IMR-90 (cell line): ENCODE results near the gene TCF4. TPM values are rescaled to one million over a fixed set of nuclear protein-coding genes. Genes with fewer than 3 reads are reported as not detected.

Source experiments
- ATAC-seq: fragments of 200-7000 bp; cut with Tn5 transposase; 2 replicates; pipeline ENCODE4 v1.9.1; 2020; ENCODE audit warnings: low read depth, mild to moderate bottlenecking, moderate library complexity
- BruUV-seq: library from RNA; stranded (reverse); fragments of 400-500 nt; replicated peaks from 2 replicates; lab custom pipeline; 2021; lab: Mats Ljungman, UMichigan
- CTCF ChIA-PET: fragments of 300-600 bp; formaldehyde crosslinking; extraction: SDS; loops from one replicate; lab custom pipeline; 2021; ENCODE audit warnings: antibody characterized with exemption; lab: Yijun Ruan, JAX
- POLR2A ChIA-PET: fragments of 300-600 bp; sonication (Branson Sonifier 250); formaldehyde crosslinking; loops from one replicate; lab custom pipeline; 2022; ENCODE audit warnings: antibody characterized with exemption; ENCODE audit not compliant: unreplicated experiment; lab: Charles Lee
- DNase-seq: peaks from one replicate; pipeline ENCODE4 v3.0.0; 2013
- H2AFZ ChIP-seq: replicated peaks from 2 replicates; pipeline ENCODE3; 2013; ENCODE audit warnings: low read length, mild to moderate bottlenecking; ENCODE audit not compliant: poor library complexity
- H2AK5ac ChIP-seq: 2 replicates; pipeline ENCODE4 v1.6.1; 2013; ENCODE audit warnings: low read depth, low read length, inconsistent platforms
- H2AK9ac ChIP-seq: replicated peaks from 2 replicates; pipeline ENCODE3; 2013; ENCODE audit warnings: mild to moderate bottlenecking, low read depth, low read length, moderate library complexity; ENCODE audit not compliant: poor library complexity
- H2BK120ac ChIP-seq: 2 replicates; pipeline ENCODE4 v1.6.1; 2013; ENCODE audit warnings: low read depth, low read length, inconsistent platforms
- H2BK15ac ChIP-seq: 3 replicates; pipeline ENCODE4 v1.6.1; 2013; ENCODE audit warnings: low read depth, low read length, inconsistent platforms
- H2BK20ac ChIP-seq: 2 replicates; pipeline ENCODE4 v1.6.1; 2013; ENCODE audit warnings: low read depth, mild to moderate bottlenecking, inconsistent platforms, low read length, moderate library complexity
- H2BK5ac ChIP-seq: 2 replicates; pipeline ENCODE4 v1.6.1; 2013; ENCODE audit warnings: mild to moderate bottlenecking, low read depth, low read length, inconsistent platforms; ENCODE audit not compliant: poor library complexity, severe bottlenecking
- H3K14ac ChIP-seq: replicated peaks from 2 replicates; pipeline ENCODE4 v1.6.1; 2013; ENCODE audit warnings: low read depth, low read length, inconsistent platforms
- H3K18ac ChIP-seq: 2 replicates; pipeline ENCODE4 v1.6.1; 2013; ENCODE audit warnings: low read depth, low read length, control low read depth
- H3K23ac ChIP-seq: 2 replicates; pipeline ENCODE4 v1.6.1; 2013; ENCODE audit warnings: low read depth, low read length, inconsistent platforms
- H3K27ac ChIP-seq: 2 replicates; pipeline ENCODE4 v1.5.1; 2013; ENCODE audit warnings: mild to moderate bottlenecking, control low read depth, low read length; ENCODE audit not compliant: insufficient read depth
- H3K27me3 ChIP-seq: 2 replicates; pipeline ENCODE4 v1.6.1; 2013; ENCODE audit warnings: low read length; ENCODE audit not compliant: control insufficient read depth, insufficient read depth
- H3K36me3 ChIP-seq: 2 replicates; pipeline ENCODE4 v1.6.1; 2013; ENCODE audit warnings: low read length, mixed read lengths; ENCODE audit not compliant: control insufficient read depth, insufficient read depth
- H3K4ac ChIP-seq: 2 replicates; pipeline ENCODE4 v1.6.1; 2013; ENCODE audit warnings: low read depth, low read length, inconsistent platforms
- H3K4me1 ChIP-seq: 2 replicates; pipeline ENCODE4 v1.6.1; 2013; ENCODE audit warnings: low read length, mixed read lengths; ENCODE audit not compliant: control insufficient read depth, insufficient read depth
- H3K4me2 ChIP-seq: 2 replicates; pipeline ENCODE4 v1.6.1; 2013; ENCODE audit warnings: low read depth, mild to moderate bottlenecking, control low read depth, low read length, moderate library complexity
- H3K4me3 ChIP-seq: 2 replicates; pipeline ENCODE4 v1.5.1; 2013; ENCODE audit warnings: low read depth, mild to moderate bottlenecking, control low read depth, low read length, moderate library complexity; ENCODE audit not compliant: insufficient read depth
- H3K56ac ChIP-seq: 2 replicates; pipeline ENCODE4 v1.6.1; 2013; ENCODE audit warnings: low read length, inconsistent platforms; ENCODE audit not compliant: insufficient read depth; ENCODE audit errors: extremely low read depth
- H3K79me1 ChIP-seq, 2 experiments: 2 replicates each; pipeline ENCODE4 v1.6.1; 2013; ENCODE audit warnings: low read length in 2 of 2, inconsistent platforms in 1 of 2, low read depth in 1 of 2
- H3K9ac ChIP-seq: 2 replicates; pipeline ENCODE4 v1.6.1; 2013; ENCODE audit warnings: low read depth, low read length, control low read depth
- H3K9me1 ChIP-seq: 2 replicates; pipeline ENCODE4 v1.6.1; 2013; ENCODE audit warnings: low read length, inconsistent platforms; ENCODE audit not compliant: insufficient read depth
- H3K9me3 ChIP-seq: 2 replicates; pipeline ENCODE4 v1.6.1; 2013; ENCODE audit warnings: low read length; ENCODE audit not compliant: control insufficient read depth, insufficient read depth
- H4K20me1 ChIP-seq: 2 replicates; pipeline ENCODE4 v1.6.1; 2013; ENCODE audit warnings: low read length, inconsistent platforms; ENCODE audit not compliant: insufficient read depth
- H4K5ac ChIP-seq: 2 replicates; pipeline ENCODE4 v1.6.1; 2013; ENCODE audit warnings: mild to moderate bottlenecking, low read depth, low read length, control low read depth
- H4K8ac ChIP-seq, 2 experiments: 2 replicates each; pipeline ENCODE4 v1.6.1; 2013; ENCODE audit warnings: low read depth in 2 of 2, low read length in 2 of 2, control low read depth in 1 of 2, inconsistent platforms in 1 of 2
- H4K91ac ChIP-seq: 2 replicates; pipeline ENCODE4 v1.6.1; 2013; ENCODE audit warnings: low read depth, low read length, inconsistent platforms; ENCODE audit not compliant: insufficient read depth
- BHLHE40 ChIP-seq: fragments of 150-350 bp; IDR thresholded peaks from 2 replicates; pipeline ENCODE4 v1.6.1; 2016; ENCODE audit warnings: mild to moderate bottlenecking, low read depth, low read length
- MAFK ChIP-seq: IDR thresholded peaks from 2 replicates; pipeline ENCODE4 v1.6.1; 2012; ENCODE audit warnings: low read depth, low read length, improper control_type of control experiment
- MXI1 ChIP-seq: IDR thresholded peaks from 2 replicates; pipeline ENCODE4 v1.6.1; 2012; ENCODE audit warnings: low read depth, mild to moderate bottlenecking, low read length, moderate library complexity, borderline replicate concordance
- WGBS, 2 experiments: methylation state at CpG; one replicate each; pipeline versions ENCODE4 v1.1.5 to v1.1.7; 2013; ENCODE audit warnings: missing lambda C conversion rate in 2 of 2; ENCODE audit not compliant: insufficient read length in 1 of 2; ENCODE audit errors: extremely low coverage in 2 of 2; 5-methylcytosine and 5-hydroxymethylcytosine counted together
- dilution Hi-C: fragments of 300-500 bp; cut with HindIII; formaldehyde crosslinking; loops from one replicate; pipeline ENCODE4 v1.14.3; 2018; ENCODE audit warnings: low sequenced_read_pairs; ENCODE audit not compliant: unreplicated experiment
- in situ Hi-C: fragments of 300-500 bp; cut with MboI; formaldehyde crosslinking; loops from 3 replicates; pipeline ENCODE4 v1.14.3; 2019; ENCODE audit warnings: low sequenced_read_pairs, inconsistent platforms, mixed read lengths
- intact Hi-C: fragments of 100-400 bp; cut with micrococcal nuclease; formaldehyde crosslinking; loops from 2 replicates; pipeline ENCODE4 v1.10.0; 2022
- polyA plus RNA-seq, 3 experiments: library from polyadenylated mRNA; depleted of rRNA; stranded (reverse); fragments of >200 nt; gene quantifications; 2 replicates each; pipeline ENCODE4 v1.2.3, GENCODE V29; 2012; ENCODE audit warnings: low replicate concordance in 1 of 3
- total RNA-seq: library from RNA; depleted of rRNA; stranded (reverse); fragments of >200 nt; gene quantifications from 2 replicates; pipeline ENCODE4 v1.2.3, GENCODE V29; 2012

TCF4 gene
- total and polyA plus RNA-seq, 2 of the 4 experiments (the other 2 are of a cell fraction): 30.0 to 87.1 TPM

DNA sequence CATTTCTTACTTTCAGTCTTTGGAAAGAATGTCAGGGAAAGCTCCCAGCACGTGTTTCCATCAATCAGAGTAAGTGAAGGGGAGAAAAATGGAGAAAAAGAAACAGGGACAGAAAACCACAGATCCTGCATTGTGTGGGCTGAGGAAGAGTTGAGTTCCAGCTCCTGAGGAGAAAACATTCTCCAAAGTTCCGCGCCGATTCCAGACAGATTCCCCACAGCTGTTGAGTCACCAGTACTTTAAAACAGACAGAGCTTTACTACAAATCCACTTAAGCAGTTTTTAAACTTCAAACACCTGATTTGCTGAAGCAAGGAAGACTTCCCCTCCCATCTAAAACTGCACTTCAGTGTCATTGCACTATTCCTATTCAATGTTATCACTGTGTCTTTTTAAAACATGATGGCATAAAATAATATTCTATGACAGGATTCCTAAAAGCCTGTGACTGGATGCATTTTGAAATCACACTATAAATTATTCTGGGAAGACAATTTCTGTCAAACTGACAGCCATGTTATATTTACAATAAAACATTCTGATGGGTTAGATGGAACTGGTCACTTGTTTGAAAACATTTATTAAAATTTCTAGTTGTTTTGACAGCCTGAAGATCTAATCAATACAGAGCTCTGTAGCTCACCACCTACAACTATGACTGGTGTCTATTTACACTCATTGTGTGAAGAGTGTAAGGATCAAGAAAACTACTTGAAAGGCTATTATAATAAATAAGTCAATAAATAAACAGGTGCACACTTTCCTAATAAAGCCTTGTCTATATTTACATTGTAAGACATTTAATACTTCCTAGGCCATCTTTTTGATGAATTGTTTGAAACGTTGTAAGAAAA, 40.9 kb downstream of the TCF4 start:
- Histone ChIP-seq H2BK20ac (no peak overlapping the region), H3K14ac (peak overlapping the region; percentile 83), H2BK5ac (peak overlapping the region; percentile 63), H3K9me3 (no peaks in the 10 kb centered on the region), H3K9ac (peak overlapping the region; percentile 55; the same call in 1 of the 2 replicates), H3K4ac (no peak overlapping the region), H3K4me1 (peaks cover 7% of the 10 kb centered on the region), H3K23ac (peak overlapping the region; percentile 34; the same call in 1 of the 2 replicates), H2AFZ (no peak overlapping the region), H3K18ac (no peak overlapping the region), H4K8ac (no peak overlapping the region), H3K4me3 (peak overlapping the region; percentile 30; the same call in 1 of the 2 replicates), H4K5ac (no peak overlapping the region), H2AK5ac (no peak overlapping the region), H2AK9ac (no peak overlapping the region), H2BK120ac (no peak overlapping the region), H4K91ac (no peak overlapping the region; the same call in 1 of the 2 replicates), H3K56ac (peak overlapping the region; percentile 57; the same call in 1 of the 2 replicates), H3K36me3 (peaks cover 3% of the 10 kb centered on the region; the same call in 1 of the 2 replicates), H4K20me1 (peaks cover 5% of the 10 kb centered on the region; the same call in 1 of the 2 replicates), H3K27me3 (no peaks in the 10 kb centered on the region), H3K79me1 (peaks cover 23 to 68% of the 10 kb centered on the region in 2 experiments), H3K4me2 (peak overlapping the region; percentile 98), H3K27ac (0 out of 2 replicates have a peak overlapping the region, but pooled peaks have one; percentile 3), H2BK15ac (no peak overlapping the region), H3K9me1 (peaks cover 16% of the 10 kb centered on the region)
- ChIA-PET POLR2A (no interaction called here), CTCF (no interaction called here)
- peak; percentile 89 for ATAC-seq
- DNase-seq: peak; percentile 82
- whole genome bisulfite sequencing, 2 experiments: no CpG with 5 or more reads among the region's 5 CpGs
- TF ChIP-seq BHLHE40 (peak; percentile 79), MAFK (no peak), MXI1 (0 out of 2 replicates have a peak, but pooled peaks have one; percentile 8)
- dilution Hi-C loops: no loop called here
- intact Hi-C loops: no loop called here
- in situ Hi-C loops: no loop called here
- BruUV-seq: no TSS peak
